ENCODE data around the gene CTTN.

- TF ChIP-seq EZH2 (IDR thresholded peaks at IDR 0.05; ENCODE audit: borderline replicate concordance, control insufficient read depth, low read depth, low read length) (no peak), POLR2A (IDR thresholded peaks at IDR 0.05; ENCODE audit: low read depth, low read length) (no peak), POLR2AphosphoS5 (IDR thresholded peaks at IDR 0.05; ENCODE audit: low read length) (no peak), SP1 (IDR thresholded peaks at IDR 0.05; ENCODE audit: low read depth, low read length) (no peak), ATF2 (IDR thresholded peaks at IDR 0.05; ENCODE audit: low read length) (no peak), RAD21 (IDR thresholded peaks at IDR 0.05; ENCODE audit: insufficient read depth, low read depth, low read length) (no peak), IKZF1 (conservative IDR thresholded peaks at IDR 0.05) (no peak)
Measured at GRCh38 chr11:70381350-70381749, 17.0 kb upstream of the CTTN start.
